ENCODE results near the gene BICRAL. TPM values are rescaled to one million over a fixed set of nuclear protein-coding genes. Genes with fewer than 3 reads are reported as not detected.

BICRAL gene
- total RNA-seq, 2 donors from 2014 or later: 21.0 to 26.2 TPM

GRCh38 chr6:42907336-42907735, 125.5 kb downstream of the BICRAL start:
- WGBS: 37% methylated on average over 5 of the region's 5 CpGs
- no peaks in the 10 kb centered on the region for H3K36me3 ChIP-seq
- no peak for DNase-seq (ENCODE audit: low spot score)
- peaks cover 3% of the 10 kb centered on the region for H3K4me1 ChIP-seq (replicated peaks)
- H3K9me3 ChIP-seq: no peaks in the 10 kb centered on the region
- intact Hi-C loops (cut with DNase I): no loop called here
- no peak overlapping the region for H3K27ac ChIP-seq
- no peaks in the 10 kb centered on the region for H3K27me3 ChIP-seq (replicated peaks; ENCODE audit: insufficient read depth)
- no peak for TF ChIP-seq POLR2AphosphoS5 (IDR thresholded peaks at IDR 0.05)
- no peak for TF ChIP-seq CTCF (IDR thresholded peaks at IDR 0.05)
- TF ChIP-seq POLR2A (IDR thresholded peaks at IDR 0.05): no peak
- no peak overlapping the region for H3K4me3 ChIP-seq

- no peaks in the 10 kb centered on the region for H3K4me1 ChIP-seq (replicated peaks)
- intact Hi-C loops (cut with DNase I): no loop called here
- WGBS: 96% methylated on average over 10 of the region's 10 CpGs
- no peaks in the 10 kb centered on the region for H3K9me3 ChIP-seq
- DNase-seq (ENCODE audit: low spot score): no peak
- no peak overlapping the region for H3K4me3 ChIP-seq
- TF ChIP-seq POLR2A (IDR thresholded peaks at IDR 0.05): no peak
- no peak for TF ChIP-seq CTCF (IDR thresholded peaks at IDR 0.05)
- no peak for TF ChIP-seq POLR2AphosphoS5 (IDR thresholded peaks at IDR 0.05)
- H3K27me3 ChIP-seq (replicated peaks; ENCODE audit: insufficient read depth): no peaks in the 10 kb centered on the region
- H3K36me3 ChIP-seq: no peaks in the 10 kb centered on the region
- H3K27ac ChIP-seq: no peak overlapping the region
Measured at GRCh38 chr6:42909835-42910234, 128.0 kb downstream of the BICRAL start.

- 10% methylated on average over 48 of the region's 49 CpGs for WGBS
- no peak for DNase-seq (ENCODE audit: low spot score)
- H3K36me3 ChIP-seq: no peaks in the 10 kb centered on the region
- no peaks in the 10 kb centered on the region for H3K27me3 ChIP-seq (replicated peaks; ENCODE audit: insufficient read depth)
- no peak overlapping the region for H3K27ac ChIP-seq
- H3K4me1 ChIP-seq (replicated peaks): no peaks in the 10 kb centered on the region
- H3K9me3 ChIP-seq: no peaks in the 10 kb centered on the region
- peak overlapping the region; percentile 9 to 19 for H3K4me3 ChIP-seq
- intact Hi-C loops (cut with DNase I): no loop called here
- TF ChIP-seq POLR2AphosphoS5 (IDR thresholded peaks at IDR 0.05) (no peak), POLR2A (IDR thresholded peaks at IDR 0.05) (no peak), CTCF (IDR thresholded peaks at IDR 0.05) (no peak)
Measured at GRCh38 chr6:42911171-42912021, 129.5 kb downstream of the BICRAL start.

GRCh38 chr6:42914546-42914945, 132.7 kb downstream of the BICRAL start:
- no peaks in the 10 kb centered on the region for H3K27me3 ChIP-seq (replicated peaks; ENCODE audit: insufficient read depth)
- H3K4me1 ChIP-seq (replicated peaks): no peaks in the 10 kb centered on the region
- H3K9me3 ChIP-seq: no peaks in the 10 kb centered on the region
- no peaks in the 10 kb centered on the region for H3K36me3 ChIP-seq
- H3K4me3 ChIP-seq: no peak overlapping the region
- TF ChIP-seq CTCF (IDR thresholded peaks at IDR 0.05) (no peak), POLR2A (IDR thresholded peaks at IDR 0.05) (no peak), POLR2AphosphoS5 (IDR thresholded peaks at IDR 0.05) (no peak)
- intact Hi-C loops (cut with DNase I): no loop called here
- no peak overlapping the region for H3K27ac ChIP-seq
- 53% methylated on average over 4 of the region's 4 CpGs for WGBS
- DNase-seq (ENCODE audit: low spot score): no peak

GRCh38 chr6:42915732-42916131, 133.9 kb downstream of the BICRAL start, which contains the start of gene PTCRA:
Gene PTCRA (plus strand): TSS chr6:42916053. CDS start chr6:42916070, 17 bp downstream.
- H3K27me3 ChIP-seq (replicated peaks; ENCODE audit: insufficient read depth): no peaks in the 10 kb centered on the region
- H3K9me3 ChIP-seq: no peaks in the 10 kb centered on the region
- H3K4me1 ChIP-seq (replicated peaks): no peaks in the 10 kb centered on the region
- no peak for TF ChIP-seq CTCF (IDR thresholded peaks at IDR 0.05)
- no peak for DNase-seq (ENCODE audit: low spot score)
- WGBS: 82% methylated on average over 10 of the region's 10 CpGs
- intact Hi-C loops (cut with DNase I): no loop called here
- H3K27ac ChIP-seq: no peak within 1 kb of the TSS
- H3K36me3 ChIP-seq: no peaks in the 10 kb centered on the region
- H3K4me3 ChIP-seq: no peak within 1 kb of the TSS

All from prostate gland (tissue), 2 donors.